HG02840 (cell line): ENCODE measurements around the gene TEDC1.

Experiments
- ATAC-seq: cut with Tn5 transposase; IDR thresholded peaks from one replicate; pipeline ENCODE4 v1.9.1; 2021; ENCODE audit warnings: mild to moderate bottlenecking, moderate library complexity, moderate number of reproducible peaks; ENCODE audit not compliant: unreplicated experiment, low FRiP score

Gene TEDC1

GRCh38 chr14:105483300-105484068 is 7.6 kb upstream of the TEDC1 start:
- no peak for ATAC-seq

- no peak for ATAC-seq
Measured at GRCh38 chr14:105484069-105484996, 6.7 kb upstream of the TEDC1 start.

GRCh38 chr14:105484997-105485393 is 6.1 kb upstream of the TEDC1 start:
- no peak for ATAC-seq

- no peak for ATAC-seq
Measured at GRCh38 chr14:105485739-105486162, 5.3 kb upstream of the TEDC1 start.

- no peak for ATAC-seq
Measured at GRCh38 chr14:105486163-105486973, 4.7 kb upstream of the TEDC1 start, which contains the start of gene CRIP1. CRIP1 (plus strand) TSS chr14:105486886; CDS start chr14:105487260, 374 bp downstream.

GRCh38 chr14:105486974-105487448 is 4.0 kb upstream of the TEDC1 start:
- no peak for ATAC-seq

GRCh38 chr14:105487449-105487985 is 3.5 kb upstream of the TEDC1 start:
- no peak for ATAC-seq

GRCh38 chr14:105487986-105488777 is 2.9 kb upstream of the TEDC1 start:
- ATAC-seq, result no peak

- no peak for ATAC-seq
Measured at GRCh38 chr14:105488781-105489541, 2.1 kb upstream of the TEDC1 start.

- peak; percentile 0 for ATAC-seq
Measured at GRCh38 chr14:105489542-105490266, 1.3 kb upstream of the TEDC1 start.

GRCh38 chr14:105490267-105490571 is 827 bp upstream of the TEDC1 start:
- ATAC-seq, result peak; percentile 0

GRCh38 chr14:105491366-105491973 is 424 bp downstream of the TEDC1 start:
- ATAC-seq, result no peak

- no peak for ATAC-seq
Measured at GRCh38 chr14:105492031-105492970, 1.3 kb downstream of the TEDC1 start.

GRCh38 chr14:105492971-105493871 is 2.2 kb downstream of the TEDC1 start:
- ATAC-seq, result no peak

- ATAC-seq, result no peak
Measured at GRCh38 chr14:105493921-105494605, 3.0 kb downstream of the TEDC1 start.
